ENCODE measurements around the gene PLPP1. TPM values are rescaled to one million over a fixed set of nuclear protein-coding genes. Genes with fewer than 3 reads are reported as not detected.

The PLPP1 gene
- polyA plus RNA-seq, 3 donors, result 0.87 to 1.5 (median 0.98) TPM

DNA sequence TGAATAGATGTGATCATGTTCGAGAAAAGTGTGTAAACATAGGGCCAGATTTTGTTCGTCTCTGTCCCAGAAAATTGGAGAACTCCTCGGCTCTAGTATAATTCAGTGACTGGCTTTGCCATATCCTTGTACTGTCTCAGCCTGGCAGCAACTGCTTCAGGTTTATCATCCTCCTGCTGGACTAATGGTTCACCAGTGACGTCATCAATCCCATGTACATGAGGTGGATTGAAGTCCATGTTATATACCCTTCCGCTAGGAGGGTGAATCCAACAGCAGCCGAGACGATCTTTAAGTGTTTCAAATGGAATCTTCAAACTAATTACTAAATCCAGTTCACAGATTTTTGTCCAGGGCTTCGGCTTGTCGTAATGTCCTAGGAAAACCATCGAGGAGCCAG is 17.1 kb upstream of the PLPP1 start:
- Histone ChIP-seq H3K4me1 (ENCODE audit: control insufficient read depth in 1 of 2, insufficient read depth in 2 of 2, low read length in 2 of 2) (no peaks in the 10 kb centered on the region), H3K79me2 (ENCODE audit: insufficient read depth, low read length) (no peaks in the 10 kb centered on the region), H3K9ac (ENCODE audit: insufficient read depth, low read length, poor library complexity, severe bottlenecking) (no peak overlapping the region), H3K36me3 (replicated peaks in 1 of 2; ENCODE audit: control insufficient read depth in 1 of 2, insufficient read depth in 2 of 2, low read length in 2 of 2) (no peaks in the 10 kb centered on the region), H3K4me2 (replicated peaks; ENCODE audit: extremely low read depth, low read length, poor library complexity, severe bottlenecking) (no peak overlapping the region), H3K27me3 (ENCODE audit: control insufficient read depth in 2 of 2, insufficient read depth in 2 of 2, low read length in 2 of 2) (peaks cover 0 to 9% of the 10 kb centered on the region in 2 donors), H3K4me3 (replicated peaks in 1 of 3; ENCODE audit: low read depth in 2 of 3, low read length in 3 of 3) (no peak overlapping the region), H3K9me3 (replicated peaks in 1 of 2; ENCODE audit: control insufficient read depth in 1 of 2, insufficient read depth in 1 of 2, low read length in 2 of 2) (no peaks in the 10 kb centered on the region), H4K20me1 (ENCODE audit: insufficient read depth, low read length) (no peaks in the 10 kb centered on the region), H3K27ac (ENCODE audit: low read depth in 1 of 2, low read length in 2 of 2) (no peak overlapping the region), H2AFZ (ENCODE audit: insufficient read depth, low read depth, low read length, poor library complexity, severe bottlenecking) (no peak overlapping the region)
- TF ChIP-seq, protein P1, sequence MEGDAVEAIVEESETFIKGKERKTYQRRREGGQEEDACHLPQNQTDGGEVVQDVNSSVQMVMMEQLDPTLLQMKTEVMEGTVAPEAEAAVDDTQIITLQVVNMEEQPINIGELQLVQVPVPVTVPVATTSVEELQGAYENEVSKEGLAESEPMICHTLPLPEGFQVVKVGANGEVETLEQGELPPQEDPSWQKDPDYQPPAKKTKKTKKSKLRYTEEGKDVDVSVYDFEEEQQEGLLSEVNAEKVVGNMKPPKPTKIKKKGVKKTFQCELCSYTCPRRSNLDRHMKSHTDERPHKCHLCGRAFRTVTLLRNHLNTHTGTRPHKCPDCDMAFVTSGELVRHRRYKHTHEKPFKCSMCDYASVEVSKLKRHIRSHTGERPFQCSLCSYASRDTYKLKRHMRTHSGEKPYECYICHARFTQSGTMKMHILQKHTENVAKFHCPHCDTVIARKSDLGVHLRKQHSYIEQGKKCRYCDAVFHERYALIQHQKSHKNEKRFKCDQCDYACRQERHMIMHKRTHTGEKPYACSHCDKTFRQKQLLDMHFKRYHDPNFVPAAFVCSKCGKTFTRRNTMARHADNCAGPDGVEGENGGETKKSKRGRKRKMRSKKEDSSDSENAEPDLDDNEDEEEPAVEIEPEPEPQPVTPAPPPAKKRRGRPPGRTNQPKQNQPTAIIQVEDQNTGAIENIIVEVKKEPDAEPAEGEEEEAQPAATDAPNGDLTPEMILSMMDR (IDR thresholded peaks at IDR 0.05), result no peak
- Mint-ChIP-seq H3K36me3 (no peaks in the 10 kb centered on the region), H3K4me3 (no peak overlapping the region), H3K9me3 (no peaks in the 10 kb centered on the region), H3K27me3 (ENCODE audit: low read depth in 3 of 3) (peaks cover 2 to 10% (median 6%) of the 10 kb centered on the region in 3 donors), H3K27ac (no peak overlapping the region), H3K4me1 (no peaks in the 10 kb centered on the region)
- no peak for DNase-seq
- 94% methylated on average over 5 of the region's 10 CpGs for WGBS (ENCODE audit: insufficient coverage)
- intact Hi-C loops (cut with micrococcal nuclease), result no loop called here

DNA sequence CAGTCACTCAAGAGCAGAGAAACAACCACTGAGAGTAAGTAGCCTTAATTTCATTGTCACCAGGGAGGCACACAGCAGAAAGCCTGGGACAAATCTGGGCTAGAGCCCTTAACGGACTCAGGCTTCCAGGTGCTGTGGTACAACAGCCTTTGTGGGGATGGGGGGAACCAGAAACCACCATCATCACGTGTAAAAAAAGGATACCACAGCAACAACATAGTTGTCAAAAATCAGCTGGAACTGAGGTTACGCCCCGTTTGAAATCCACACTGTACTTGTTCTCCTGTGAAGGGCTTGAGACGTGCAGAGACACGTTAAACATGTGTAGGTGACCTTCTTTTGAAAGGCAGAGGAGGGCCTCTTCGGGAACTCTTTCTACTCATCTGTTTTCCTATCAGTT is 16.6 kb upstream of the PLPP1 start:
- WGBS (ENCODE audit: insufficient coverage), result 100% methylated on average over 2 of the region's 7 CpGs
- no peak for DNase-seq
- no peaks in the 10 kb centered on the region for H3K9me3 Mint-ChIP-seq
- H3K4me1 Mint-ChIP-seq, result no peaks in the 10 kb centered on the region
- Histone ChIP-seq H3K4me2 (replicated peaks; ENCODE audit: extremely low read depth, low read length, poor library complexity, severe bottlenecking) (no peak overlapping the region), H2AFZ (ENCODE audit: insufficient read depth, low read depth, low read length, poor library complexity, severe bottlenecking) (no peak overlapping the region), H3K36me3 (replicated peaks in 1 of 2; ENCODE audit: control insufficient read depth in 1 of 2, insufficient read depth in 2 of 2, low read length in 2 of 2) (no peaks in the 10 kb centered on the region), H3K27ac (ENCODE audit: low read depth in 1 of 2, low read length in 2 of 2) (no peak overlapping the region), H3K27me3 (ENCODE audit: control insufficient read depth in 2 of 2, insufficient read depth in 2 of 2, low read length in 2 of 2) (peaks cover 0 to 9% of the 10 kb centered on the region in 2 donors), H3K9ac (ENCODE audit: insufficient read depth, low read length, poor library complexity, severe bottlenecking) (no peak overlapping the region), H4K20me1 (ENCODE audit: insufficient read depth, low read length) (no peaks in the 10 kb centered on the region), H3K4me3 (replicated peaks in 1 of 3; ENCODE audit: low read depth in 2 of 3, low read length in 3 of 3) (no peak overlapping the region), H3K79me2 (ENCODE audit: insufficient read depth, low read length) (no peaks in the 10 kb centered on the region), H3K9me3 (replicated peaks in 1 of 2; ENCODE audit: control insufficient read depth in 1 of 2, insufficient read depth in 1 of 2, low read length in 2 of 2) (no peaks in the 10 kb centered on the region), H3K4me1 (ENCODE audit: control insufficient read depth in 1 of 2, insufficient read depth in 2 of 2, low read length in 2 of 2) (no peaks in the 10 kb centered on the region)
- no peaks in the 10 kb centered on the region for H3K36me3 Mint-ChIP-seq
- TF ChIP-seq, protein P1 (IDR thresholded peaks at IDR 0.05), result no peak
- H3K4me3 Mint-ChIP-seq, result no peak overlapping the region
- intact Hi-C loops (cut with micrococcal nuclease), result no loop called here
- peaks cover 2 to 13% (median 6%) of the 10 kb centered on the region in 3 donors for H3K27me3 Mint-ChIP-seq (ENCODE audit: low read depth in 3 of 3)
- H3K27ac Mint-ChIP-seq, result no peak overlapping the region
